A549 (cell line): ENCODE measurements around the gene MAP3K19. TPM values are rescaled to one million over a fixed set of nuclear protein-coding genes. Genes with fewer than 3 reads are reported as not detected.

Source experiments
- ATAC-seq, 2 experiments: fragments of 200-7000 bp in 1 of 2; fragments of >200 bp in 1 of 2; cut with Nextera tagmentation in 1 of 2; cut with Tn5 transposase in 1 of 2; 3 replicates each; pipeline versions ENCODE4 v1.8.0 to v1.9.1; 2018 to 2020; ENCODE audit warnings: mild to moderate bottlenecking in 1 of 2, moderate library complexity in 1 of 2
- CTCF ChIA-PET: fragments of 300-600 bp; sonication (Branson Sonifier 250); formaldehyde crosslinking; extraction: SDS; loops from one replicate; lab custom pipeline; 2021; ENCODE audit warnings: antibody characterized with exemption, inconsistent platforms; lab: Yijun Ruan, JAX
- POLR2A ChIA-PET: fragments of 350-600 bp; formaldehyde crosslinking; extraction: SDS; loops from one replicate; lab custom pipeline; 2021; ENCODE audit warnings: antibody characterized with exemption, inconsistent platforms; lab: Yijun Ruan, JAX
- DNase-seq, 2 experiments: peaks; one replicate each; pipeline versions ENCODE4 v3.0.0 to v3.0.0-alpha.2; 2011 to 2016; ENCODE audit warnings: low read depth in 1 of 2, low spot score in 1 of 2
- FAIRE-seq: peaks from 2 replicates; lab custom pipeline; 2011; peaks lifted over from hg19 to GRCh38; lab: Jason Lieb, UNC
- H3K27ac ChIP-seq, 2 experiments: fragments of >200 bp; sonication (Bioruptor Twin); formaldehyde crosslinking; 3 replicates each; pipeline ENCODE4 v1.5.1; 2016 to 2017
- H3K4me1 ChIP-seq: fragments of >200 bp; sonication (Bioruptor Twin); formaldehyde crosslinking; 3 replicates; pipeline ENCODE4 v1.6.1; 2016
- H3K4me2 ChIP-seq: fragments of >200 bp; sonication (Bioruptor Twin); formaldehyde crosslinking; 3 replicates; pipeline ENCODE4 v1.6.1; 2016
- H3K4me3 ChIP-seq: fragments of >200 bp; sonication (Bioruptor Twin); formaldehyde crosslinking; 3 replicates; pipeline ENCODE4 v1.5.1; 2016
- H3K9me3 ChIP-seq: fragments of >200 bp; sonication (Bioruptor Twin); formaldehyde crosslinking; 3 replicates; pipeline ENCODE4 v1.6.1; 2016
- BHLHE40 ChIP-seq: IDR thresholded peaks from 2 replicates; pipeline ENCODE4 v1.6.1; 2012; ENCODE audit warnings: low read depth, low read length, inconsistent platforms
- CHD2 ChIP-seq: fragments of 150-350 bp; IDR thresholded peaks from 2 replicates; pipeline ENCODE4 v1.6.1; 2014; ENCODE audit warnings: low read length; ENCODE audit not compliant: partially characterized antibody
- CHD4 ChIP-seq: fragments of 200-600 bp; sonication (generic); IDR thresholded peaks from 2 replicates; pipeline ENCODE4 v1.6.1; 2016; ENCODE audit warnings: antibody characterized with exemption, mild to moderate bottlenecking, borderline replicate concordance
- FOSB ChIP-seq: fragments of 250-450 bp; sonication (Bioruptor Pico); IDR thresholded peaks from 2 replicates; pipeline ENCODE4 v1.5.0; 2020; ENCODE audit warnings: mild to moderate bottlenecking, moderate library complexity
- FOXS1 ChIP-seq: fragments of 250-450 bp; sonication (Bioruptor Pico); IDR thresholded peaks from 2 replicates; pipeline ENCODE4 v1.5.0; 2020; ENCODE audit warnings: mild to moderate bottlenecking, moderate library complexity
- GATA3 ChIP-seq: IDR thresholded peaks from 2 replicates; pipeline ENCODE4 v1.6.1; 2012; ENCODE audit warnings: borderline replicate concordance
- HDAC2 ChIP-seq: fragments of 200-600 bp; sonication (generic); IDR thresholded peaks from 2 replicates; pipeline ENCODE4 v1.6.1; 2016
- HOXB13 ChIP-seq: fragments of 250-450 bp; sonication (Bioruptor Pico); IDR thresholded peaks from 2 replicates; pipeline ENCODE4 v1.5.0; 2020; ENCODE audit warnings: low read depth, mild to moderate bottlenecking, moderate library complexity
- JUNB ChIP-seq: fragments of >200 bp; sonication (Bioruptor Twin); formaldehyde crosslinking; IDR thresholded peaks from 2 replicates; pipeline ENCODE4 v1.6.1; 2016
- KDM5A ChIP-seq: fragments of 200-600 bp; sonication (generic); IDR thresholded peaks from 2 replicates; pipeline ENCODE4 v1.6.1; 2016; ENCODE audit warnings: antibody characterized with exemption, mild to moderate bottlenecking
- MYC ChIP-seq: IDR thresholded peaks from 2 replicates; pipeline ENCODE4 v1.6.1; 2012; ENCODE audit warnings: mild to moderate bottlenecking, inconsistent platforms, low read length, improper control_type of control experiment, borderline replicate concordance
- NFE2L2 ChIP-seq: fragments of 150-350 bp; conservative IDR thresholded peaks from 2 replicates; pipeline ENCODE4 v1.6.1; 2014; ENCODE audit warnings: low read length
- PHF8 ChIP-seq: fragments of 200-600 bp; sonication (generic); IDR thresholded peaks from 2 replicates; pipeline ENCODE4 v1.6.1; 2016; ENCODE audit warnings: low read depth, mild to moderate bottlenecking, antibody characterized with exemption, moderate library complexity, borderline replicate concordance
- POLR2AphosphoS2 ChIP-seq: conservative IDR thresholded peaks from 2 replicates; pipeline ENCODE4 v1.6.1; 2012; ENCODE audit warnings: low read length, improper control_type of control experiment, inconsistent platforms
- RCOR1 ChIP-seq: fragments of 150-350 bp; IDR thresholded peaks from 2 replicates; pipeline ENCODE4 v1.6.1; 2014; ENCODE audit warnings: antibody characterized with exemption, low read length, low read depth
- RNF2 ChIP-seq: fragments of 200-600 bp; sonication (generic); IDR thresholded peaks from 2 replicates; pipeline ENCODE4 v1.6.1; 2016; ENCODE audit warnings: low read depth, mild to moderate bottlenecking, antibody characterized with exemption, moderate library complexity, borderline replicate concordance
- TFCP2L1 ChIP-seq: fragments of 250-450 bp; sonication (Bioruptor Pico); IDR thresholded peaks from 2 replicates; pipeline ENCODE4 v1.5.0; 2021; ENCODE audit warnings: mild to moderate bottlenecking
- ZFP36 ChIP-seq: fragments of 450-650 bp; IDR thresholded peaks from 2 replicates; pipeline ENCODE4 v1.6.1; 2014; ENCODE audit warnings: borderline replicate concordance; ENCODE audit not compliant: partially characterized antibody
- WGBS: methylation state at CpG from one replicate; pipeline ENCODE4 v1.1.6; 2017; ENCODE audit errors: missing lambda C conversion rate; 5-methylcytosine and 5-hydroxymethylcytosine counted together
- polyA plus RNA-seq, 4 experiments: library from polyadenylated mRNA; depleted of rRNA in 3 of 4; stranded (reverse); fragments of >200 nt; fragmentation: RNase III in 1 of 4; extraction: RNeasy Plus Mini Kit Qiagen cat#74134 plus additional on column Dnase treatment in 1 of 4; gene quantifications; 2 replicates in 3 of 4; 3 replicates in 1 of 4; pipeline ENCODE4 v1.2.3, GENCODE V29; 2011 to 2017
- TF ChIP-seq, protein P1 (sequence below): fragments of >200 bp; sonication (Bioruptor Twin); formaldehyde crosslinking; IDR thresholded peaks from 2 replicates; pipeline ENCODE4 v1.6.1; 2016
- TF ChIP-seq, protein P2 (sequence below): fragments of >200 bp; sonication (Bioruptor Twin); formaldehyde crosslinking; IDR thresholded peaks from 3 replicates; pipeline ENCODE4 v1.6.1; 2016
- TF ChIP-seq, protein P3 (sequence below): fragments of 150-350 bp; IDR thresholded peaks from 2 replicates; pipeline ENCODE4 v1.6.1; 2014; ENCODE audit warnings: low read depth, mild to moderate bottlenecking, low read length
- TF ChIP-seq, protein P4 (sequence below): fragments of 200-600 bp; sonication (generic); IDR thresholded peaks from 2 replicates; pipeline ENCODE4 v1.6.1; 2016; ENCODE audit warnings: antibody characterized with exemption, mild to moderate bottlenecking, moderate library complexity
- TF ChIP-seq, protein P5 (sequence below): IDR thresholded peaks from 2 replicates; pipeline ENCODE4 v1.6.1; 2012
- TF ChIP-seq, protein P6 (sequence below): fragments of 250-450 bp; sonication (Bioruptor Pico); IDR thresholded peaks from 2 replicates; pipeline ENCODE4 v1.5.0; 2021; ENCODE audit warnings: mild to moderate bottlenecking, moderate library complexity, borderline replicate concordance

The MAP3K19 gene
- polyA plus RNA-seq, 2 of the 4 experiments (the other 2 are of a cell fraction), result not detected

DNA sequence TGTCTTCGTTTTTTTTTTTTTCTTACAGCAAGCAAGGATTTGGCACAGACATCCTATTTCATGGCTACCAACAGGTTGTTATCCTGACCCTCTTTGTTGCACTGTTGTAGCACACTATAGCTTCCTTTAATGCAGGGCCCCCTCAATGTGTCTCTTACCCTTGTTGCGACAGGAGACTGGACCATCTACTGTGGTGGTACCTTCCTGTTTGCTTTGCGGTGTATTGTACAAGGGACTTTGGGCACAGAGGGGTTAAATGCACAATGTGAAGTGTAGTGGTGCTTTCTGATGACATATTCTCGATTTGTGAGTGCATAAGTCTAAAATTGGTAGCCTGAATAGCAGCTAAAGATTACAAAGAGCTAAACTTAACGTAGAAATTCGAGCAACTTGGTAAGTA, 101.2 kb downstream of the MAP3K19 start:
- Histone ChIP-seq H3K4me3 (no peak overlapping the region), H3K9me3 (no peaks in the 10 kb centered on the region)
- TF ChIP-seq CHD4 (no peak), NFE2L2 (no peak), POLR2AphosphoS2 (no peak), MYC (no peak), CHD2 (no peak), RCOR1 (no peak), JUNB (no peak), FOXS1 (CRISPR knock-in tag) (no peak), KDM5A (no peak), RNF2 (no peak), TFCP2L1 (CRISPR knock-in tag) (no peak), HDAC2 (no peak), ZFP36 (no peak)
- TF ChIP-seq, protein P1, sequence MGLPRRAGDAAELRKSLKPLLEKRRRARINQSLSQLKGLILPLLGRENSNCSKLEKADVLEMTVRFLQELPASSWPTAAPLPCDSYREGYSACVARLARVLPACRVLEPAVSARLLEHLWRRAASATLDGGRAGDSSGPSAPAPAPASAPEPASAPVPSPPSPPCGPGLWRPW, result no peak
- TF ChIP-seq, protein P2, sequence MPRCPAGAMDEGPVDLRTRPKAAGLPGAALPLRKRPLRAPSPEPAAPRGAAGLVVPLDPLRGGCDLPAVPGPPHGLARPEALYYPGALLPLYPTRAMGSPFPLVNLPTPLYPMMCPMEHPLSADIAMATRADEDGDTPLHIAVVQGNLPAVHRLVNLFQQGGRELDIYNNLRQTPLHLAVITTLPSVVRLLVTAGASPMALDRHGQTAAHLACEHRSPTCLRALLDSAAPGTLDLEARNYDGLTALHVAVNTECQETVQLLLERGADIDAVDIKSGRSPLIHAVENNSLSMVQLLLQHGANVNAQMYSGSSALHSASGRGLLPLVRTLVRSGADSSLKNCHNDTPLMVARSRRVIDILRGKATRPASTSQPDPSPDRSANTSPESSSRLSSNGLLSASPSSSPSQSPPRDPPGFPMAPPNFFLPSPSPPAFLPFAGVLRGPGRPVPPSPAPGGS, result no peak
- TF ChIP-seq, protein P3, sequence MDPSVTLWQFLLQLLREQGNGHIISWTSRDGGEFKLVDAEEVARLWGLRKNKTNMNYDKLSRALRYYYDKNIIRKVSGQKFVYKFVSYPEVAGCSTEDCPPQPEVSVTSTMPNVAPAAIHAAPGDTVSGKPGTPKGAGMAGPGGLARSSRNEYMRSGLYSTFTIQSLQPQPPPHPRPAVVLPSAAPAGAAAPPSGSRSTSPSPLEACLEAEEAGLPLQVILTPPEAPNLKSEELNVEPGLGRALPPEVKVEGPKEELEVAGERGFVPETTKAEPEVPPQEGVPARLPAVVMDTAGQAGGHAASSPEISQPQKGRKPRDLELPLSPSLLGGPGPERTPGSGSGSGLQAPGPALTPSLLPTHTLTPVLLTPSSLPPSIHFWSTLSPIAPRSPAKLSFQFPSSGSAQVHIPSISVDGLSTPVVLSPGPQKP, result no peak
- TF ChIP-seq, all 56 proteins: peak for 0
- DNase-seq (no peak), FAIRE-seq (no peak), ATAC-seq (no peak)
- Histone ChIP-seq H3K4me2 (no peak overlapping the region), H3K4me1 (no peaks in the 10 kb centered on the region), H3K27ac (no peak overlapping the region)
- POLR2A ChIA-PET, result no interaction called here
- CTCF ChIA-PET, result no interaction called here
- 84% methylated on average over 6 of the region's 6 CpGs for WGBS

DNA sequence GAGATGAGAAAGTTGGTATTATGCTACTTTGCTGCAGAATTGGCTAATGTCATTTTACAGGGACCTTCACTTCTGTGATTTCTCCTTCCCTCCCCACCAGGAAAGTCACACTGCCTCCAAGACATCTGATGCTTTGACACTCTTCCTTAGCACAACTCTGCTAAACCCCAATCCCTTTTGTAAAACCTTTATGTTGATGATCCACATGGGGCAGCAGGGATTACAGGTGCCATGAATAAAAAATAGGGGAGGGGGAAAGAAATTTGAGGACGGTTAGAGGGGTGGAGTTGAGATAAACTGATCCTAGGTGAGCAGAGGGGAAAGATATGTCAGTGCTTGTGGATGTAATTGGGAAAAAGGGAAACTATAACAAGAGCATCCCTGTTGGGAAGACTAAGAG, 102.3 kb downstream of the MAP3K19 start:
- no peak overlapping the region for H3K4me2 ChIP-seq
- H3K9me3 ChIP-seq, result no peaks in the 10 kb centered on the region
- TF ChIP-seq, protein P3, result no peak
- no peak for TF ChIP-seq PHF8
- no peak for TF ChIP-seq TFCP2L1 (CRISPR knock-in tag)
- TF ChIP-seq GATA3, result no peak
- no peak for TF ChIP-seq BHLHE40
- no peak for TF ChIP-seq FOSB
- TF ChIP-seq, protein P2, result no peak
- 89% methylated on average over 1 of the region's 1 CpG for WGBS
- no peak for FAIRE-seq
- ATAC-seq, result no peak
- no peak overlapping the region for H3K4me3 ChIP-seq
- H3K27ac ChIP-seq, result no peak overlapping the region
- ChIA-PET POLR2A (no interaction called here), CTCF (interaction anchor here (0.8 kb wide), 1 partner anchor 10 kb away, joined by 3 read pairs; no protein-coding TSS in a partner anchor)
- no peak for DNase-seq
- no peaks in the 10 kb centered on the region for H3K4me1 ChIP-seq

DNA sequence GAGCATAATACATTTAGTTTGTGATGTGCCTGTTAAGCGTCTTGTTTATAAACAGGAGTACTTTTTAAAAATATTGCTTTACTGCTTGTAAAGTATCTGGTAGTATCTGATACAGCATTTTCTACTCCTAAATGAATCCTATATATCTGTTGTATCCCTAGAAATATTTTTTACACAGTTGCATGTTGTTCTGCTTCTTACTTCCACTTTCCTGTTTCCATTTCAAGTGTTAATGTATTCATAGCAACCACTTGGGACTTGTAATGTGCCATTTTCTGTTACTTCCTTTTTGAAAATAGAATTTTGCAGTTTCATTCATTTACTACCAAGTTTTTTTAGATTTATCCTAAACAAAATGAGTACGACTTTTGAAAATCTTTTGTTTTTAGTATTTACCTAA, 103.7 kb downstream of the MAP3K19 start:
- WGBS, result 93% methylated on average over 2 of the region's 2 CpGs
- CTCF ChIA-PET, result interaction anchor here (1.5 kb wide), 1 partner anchor 11 kb away, joined by 4 read pairs; no protein-coding TSS in a partner anchor
- ATAC-seq, result no peak
- POLR2A ChIA-PET, result no interaction called here
- Histone ChIP-seq H3K9me3 (no peaks in the 10 kb centered on the region), H3K4me2 (no peak overlapping the region), H3K4me3 (no peak overlapping the region), H3K27ac (no peak overlapping the region), H3K4me1 (no peaks in the 10 kb centered on the region)
- no peak for FAIRE-seq
- TF ChIP-seq GATA3 (no peak), PHF8 (no peak), HOXB13 (CRISPR knock-in tag) (no peak)
- TF ChIP-seq, protein P4, sequence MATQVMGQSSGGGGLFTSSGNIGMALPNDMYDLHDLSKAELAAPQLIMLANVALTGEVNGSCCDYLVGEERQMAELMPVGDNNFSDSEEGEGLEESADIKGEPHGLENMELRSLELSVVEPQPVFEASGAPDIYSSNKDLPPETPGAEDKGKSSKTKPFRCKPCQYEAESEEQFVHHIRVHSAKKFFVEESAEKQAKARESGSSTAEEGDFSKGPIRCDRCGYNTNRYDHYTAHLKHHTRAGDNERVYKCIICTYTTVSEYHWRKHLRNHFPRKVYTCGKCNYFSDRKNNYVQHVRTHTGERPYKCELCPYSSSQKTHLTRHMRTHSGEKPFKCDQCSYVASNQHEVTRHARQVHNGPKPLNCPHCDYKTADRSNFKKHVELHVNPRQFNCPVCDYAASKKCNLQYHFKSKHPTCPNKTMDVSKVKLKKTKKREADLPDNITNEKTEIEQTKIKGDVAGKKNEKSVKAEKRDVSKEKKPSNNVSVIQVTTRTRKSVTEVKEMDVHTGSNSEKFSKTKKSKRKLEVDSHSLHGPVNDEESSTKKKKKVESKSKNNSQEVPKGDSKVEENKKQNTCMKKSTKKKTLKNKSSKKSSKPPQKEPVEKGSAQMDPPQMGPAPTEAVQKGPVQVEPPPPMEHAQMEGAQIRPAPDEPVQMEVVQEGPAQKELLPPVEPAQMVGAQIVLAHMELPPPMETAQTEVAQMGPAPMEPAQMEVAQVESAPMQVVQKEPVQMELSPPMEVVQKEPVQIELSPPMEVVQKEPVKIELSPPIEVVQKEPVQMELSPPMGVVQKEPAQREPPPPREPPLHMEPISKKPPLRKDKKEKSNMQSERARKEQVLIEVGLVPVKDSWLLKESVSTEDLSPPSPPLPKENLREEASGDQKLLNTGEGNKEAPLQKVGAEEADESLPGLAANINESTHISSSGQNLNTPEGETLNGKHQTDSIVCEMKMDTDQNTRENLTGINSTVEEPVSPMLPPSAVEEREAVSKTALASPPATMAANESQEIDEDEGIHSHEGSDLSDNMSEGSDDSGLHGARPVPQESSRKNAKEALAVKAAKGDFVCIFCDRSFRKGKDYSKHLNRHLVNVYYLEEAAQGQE, result no peak
- TF ChIP-seq, protein P5, sequence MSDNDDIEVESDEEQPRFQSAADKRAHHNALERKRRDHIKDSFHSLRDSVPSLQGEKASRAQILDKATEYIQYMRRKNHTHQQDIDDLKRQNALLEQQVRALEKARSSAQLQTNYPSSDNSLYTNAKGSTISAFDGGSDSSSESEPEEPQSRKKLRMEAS, result no peak
- TF ChIP-seq, protein P6, sequence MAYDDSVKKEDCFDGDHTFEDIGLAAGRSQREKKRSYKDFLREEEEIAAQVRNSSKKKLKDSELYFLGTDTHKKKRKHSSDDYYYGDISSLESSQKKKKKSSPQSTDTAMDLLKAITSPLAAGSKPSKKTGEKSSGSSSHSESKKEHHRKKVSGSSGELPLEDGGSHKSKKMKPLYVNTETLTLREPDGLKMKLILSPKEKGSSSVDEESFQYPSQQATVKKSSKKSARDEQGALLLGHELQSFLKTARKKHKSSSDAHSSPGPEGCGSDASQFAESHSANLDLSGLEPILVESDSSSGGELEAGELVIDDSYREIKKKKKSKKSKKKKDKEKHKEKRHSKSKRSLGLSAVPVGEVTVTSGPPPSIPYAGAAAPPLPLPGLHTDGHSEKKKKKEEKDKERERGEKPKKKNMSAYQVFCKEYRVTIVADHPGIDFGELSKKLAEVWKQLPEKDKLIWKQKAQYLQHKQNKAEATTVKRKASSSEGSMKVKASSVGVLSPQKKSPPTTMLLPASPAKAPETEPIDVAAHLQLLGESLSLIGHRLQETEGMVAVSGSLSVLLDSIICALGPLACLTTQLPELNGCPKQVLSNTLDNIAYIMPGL (CRISPR knock-in tag), result no peak
- DNase-seq, result no peak
